IPS-NIHi11 (cell line): Measurements from ENCODE around the gene NPIPB4.
"Not testable (repeated sequence)": the region's sequence is repeated elsewhere in the genome, so short reads cannot be mapped to it uniquely, and the experiment has no call there.

Experiments used
- DNase-seq: peaks from one replicate; pipeline ENCODE4 v3.0.0; 2012; ENCODE audit warnings: mixed read lengths, low spot score

NPIPB4 gene

GRCh38 chr16:21857656-21858055 lies at the start of gene NPIPB4:
Gene NPIPB4 (minus strand): TSS chr16:21857756. CDS start chr16:21857378, 378 bp downstream.
- not testable (repeated sequence) for DNase-seq

- DNase-seq, result not testable (repeated sequence)
Measured at GRCh38 chr16:21898998-21899397, 41.4 kb upstream of the NPIPB4 start.

- DNase-seq, result not testable (repeated sequence)
Measured at GRCh38 chr16:21881988-21882387, 24.4 kb upstream of the NPIPB4 start.

- DNase-seq, result not testable (repeated sequence)
Measured at GRCh38 chr16:21837186-21837585, 20.4 kb downstream of the NPIPB4 start.

DNA sequence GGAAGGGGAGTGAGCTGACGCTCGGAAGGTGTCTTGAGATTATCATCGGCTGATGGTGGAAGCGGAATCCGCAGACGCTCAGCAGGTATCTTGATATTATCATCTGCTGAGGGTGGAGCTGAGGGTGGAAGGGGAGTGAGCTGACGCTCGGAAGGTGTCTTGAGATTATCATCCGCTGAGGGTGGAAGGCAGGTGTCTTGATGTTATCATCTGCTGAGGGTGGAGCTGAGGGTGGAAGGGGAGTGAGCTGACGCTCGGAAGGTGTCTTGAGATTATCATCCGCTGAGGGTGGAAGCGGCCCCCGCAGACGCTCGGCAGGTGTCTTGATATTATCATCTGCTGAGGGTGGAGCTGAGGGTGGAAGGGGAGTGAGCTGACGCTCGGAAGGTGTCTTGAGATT lies 21.2 kb downstream of the NPIPB4 start:
- DNase-seq, result not testable (repeated sequence)

DNA sequence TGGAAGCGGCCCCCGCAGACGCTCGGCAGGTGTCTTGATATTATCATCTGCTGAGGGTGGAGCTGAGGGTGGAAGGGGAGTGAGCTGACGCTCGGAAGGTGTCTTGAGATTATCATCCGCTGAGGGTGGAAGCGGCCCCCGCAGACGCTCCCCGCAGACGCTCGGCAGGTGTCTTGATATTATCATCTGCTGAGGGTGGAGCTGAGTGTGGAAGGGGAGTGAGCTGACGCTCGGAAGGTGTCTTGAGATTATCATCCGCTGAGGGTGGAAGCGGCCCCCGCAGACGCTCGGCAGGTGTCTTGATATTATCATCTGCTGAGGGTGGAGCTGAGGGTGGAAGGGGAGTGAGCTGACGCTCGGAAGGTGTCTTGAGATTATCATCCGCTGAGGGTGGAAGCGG lies 21.8 kb downstream of the NPIPB4 start:
- DNase-seq, result not testable (repeated sequence)

GRCh38 chr16:21834211-21834610 lies 23.3 kb downstream of the NPIPB4 start:
- DNase-seq, result not testable (repeated sequence)

DNA sequence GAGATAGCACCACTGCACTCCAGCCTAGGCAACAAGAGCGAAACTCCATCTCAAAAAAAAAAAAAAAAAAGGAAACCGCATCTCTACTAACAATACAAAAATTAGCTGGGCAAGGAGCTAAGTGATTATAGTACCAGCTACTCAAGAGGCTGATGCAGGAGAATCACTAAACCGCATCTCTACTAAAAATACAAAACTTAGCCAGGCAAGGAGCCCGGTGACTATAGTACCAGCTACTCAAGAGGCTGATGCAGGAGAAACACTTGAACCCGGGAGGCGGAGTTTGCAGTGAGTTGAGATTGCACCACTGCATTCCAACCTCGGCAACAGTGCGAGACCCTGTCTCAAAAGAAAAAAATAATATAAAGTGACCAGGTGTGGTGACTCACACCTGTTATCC lies 27.6 kb downstream of the NPIPB4 start:
- not testable (repeated sequence) for DNase-seq

DNA sequence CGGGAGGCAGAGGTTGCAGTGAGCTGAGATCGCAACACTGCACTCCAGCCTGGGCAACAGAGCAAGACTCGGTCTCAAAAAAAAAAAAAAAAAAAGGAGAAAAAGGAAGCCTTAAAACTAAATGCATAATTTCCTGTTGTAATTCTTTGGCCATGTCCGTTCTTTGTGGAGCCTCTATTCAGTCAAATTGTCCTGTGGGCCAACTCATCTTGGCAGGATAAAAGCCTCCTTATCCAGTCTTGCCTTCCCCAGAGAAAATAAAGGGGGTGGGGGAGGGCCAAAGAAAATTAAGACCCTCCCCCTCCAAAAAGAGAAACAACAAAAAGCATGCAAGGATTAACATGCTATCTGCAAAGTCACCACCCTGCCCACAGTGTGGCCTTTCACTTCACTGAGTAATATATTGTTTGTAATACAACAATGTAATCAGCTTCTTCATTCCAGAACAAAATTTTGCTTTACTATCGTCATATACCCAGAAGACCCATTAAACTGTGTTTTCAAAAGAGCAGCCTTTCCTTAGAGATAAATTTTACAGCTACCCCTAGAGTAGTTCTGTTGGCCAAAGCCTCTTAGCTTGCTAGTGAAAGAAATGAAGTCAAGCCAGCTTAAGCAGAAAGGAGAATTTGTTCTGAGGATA lies 31.4 kb downstream of the NPIPB4 start:
- not testable (repeated sequence) for DNase-seq

DNA sequence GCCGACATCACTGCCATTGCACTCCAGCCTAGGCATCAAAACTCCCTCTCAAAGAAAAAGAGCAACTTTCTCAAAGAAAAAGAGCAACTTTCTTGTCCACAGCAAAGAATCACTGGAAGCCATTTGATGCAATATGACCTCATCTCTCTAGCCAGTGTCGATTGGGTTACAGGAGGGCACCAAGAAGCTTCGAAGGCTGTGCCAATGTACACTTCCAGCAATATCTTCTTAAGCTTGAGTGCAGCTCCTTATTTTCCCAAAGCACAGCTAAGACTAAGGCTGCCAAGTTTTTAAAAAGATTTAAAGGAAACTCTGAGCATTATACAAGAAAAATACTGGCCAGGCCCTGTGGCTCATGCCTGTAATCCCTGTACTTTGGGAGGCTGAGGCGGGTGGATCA lies 32.0 kb downstream of the NPIPB4 start:
- not testable (repeated sequence) for DNase-seq

DNA sequence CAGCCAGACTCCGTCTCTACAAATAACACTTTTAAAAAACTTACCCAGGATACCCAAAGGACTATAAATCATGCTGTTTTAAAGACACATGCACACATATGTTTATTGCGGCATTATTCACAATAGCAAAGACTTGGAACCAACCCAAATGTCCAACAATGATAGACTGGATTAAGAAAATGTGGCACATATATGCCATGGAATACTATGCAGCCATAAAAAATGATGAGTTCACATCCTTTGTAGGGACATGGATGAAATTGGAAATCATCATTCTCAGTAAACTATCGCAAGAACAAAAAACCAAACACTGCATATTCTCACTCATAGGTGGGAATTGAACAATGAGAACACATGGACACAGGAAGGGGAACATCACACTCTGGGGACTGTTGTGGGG lies 34.3 kb downstream of the NPIPB4 start:
- not testable (repeated sequence) for DNase-seq

- not testable (repeated sequence) for DNase-seq
Measured at GRCh38 chr16:21820908-21821465, 36.6 kb downstream of the NPIPB4 start.

- peak; percentile 61 for DNase-seq
Measured at GRCh38 chr16:21820028-21820907, 37.3 kb downstream of the NPIPB4 start.

- DNase-seq, result not testable (repeated sequence)
Measured at GRCh38 chr16:21819617-21820016, 37.9 kb downstream of the NPIPB4 start.

DNA sequence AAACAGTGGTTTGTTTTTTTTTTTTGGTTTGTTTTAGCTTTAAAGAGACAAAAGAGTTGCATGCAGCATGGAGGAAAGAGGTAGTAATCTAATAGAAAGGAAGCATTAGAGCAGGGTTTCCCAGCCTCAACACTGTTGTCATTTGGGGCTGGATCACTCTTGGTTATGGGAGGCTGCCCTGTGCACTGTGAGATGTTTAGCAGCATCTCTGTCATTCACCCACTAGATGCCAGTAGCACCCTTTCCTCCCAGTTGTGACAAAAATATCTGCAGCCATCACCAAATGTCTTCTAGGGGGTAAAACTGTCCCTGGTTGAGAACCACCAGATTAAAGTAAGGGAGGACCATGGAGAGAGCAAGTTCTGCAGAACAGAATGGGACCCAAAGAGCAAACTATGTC lies 40.5 kb downstream of the NPIPB4 start:
- not testable (repeated sequence) for DNase-seq

- not testable (repeated sequence) for DNase-seq
Measured at GRCh38 chr16:21815694-21816093, 41.9 kb downstream of the NPIPB4 start.

- not testable (repeated sequence) for DNase-seq
Measured at GRCh38 chr16:21802375-21802663, 55.2 kb downstream of the NPIPB4 start.

- DNase-seq, result not testable (repeated sequence)
Measured at GRCh38 chr16:21801538-21802374, 55.8 kb downstream of the NPIPB4 start.

GRCh38 chr16:21798601-21799000 lies 59.0 kb downstream of the NPIPB4 start:
- not testable (repeated sequence) for DNase-seq

GRCh38 chr16:21793310-21793709 lies 64.2 kb downstream of the NPIPB4 start:
- not testable (repeated sequence) for DNase-seq

- DNase-seq, result not testable (repeated sequence)
Measured at GRCh38 chr16:21790506-21790905, 67.0 kb downstream of the NPIPB4 start.
